ENCODE results near the gene EIF2B2. TPM values are rescaled to one million over a fixed set of nuclear protein-coding genes. Genes with fewer than 3 reads are reported as not detected.

EIF2B2 gene
- total RNA-seq, 1 donor from 2014 or later, result 37.7 TPM

- Histone ChIP-seq H3K79me2 (ENCODE audit: insufficient read depth, low read length) (peaks cover 10% of the 10 kb centered on the region), H3K27me3 (ENCODE audit: insufficient read depth, low read length) (no peaks in the 10 kb centered on the region), H3K4me1 (ENCODE audit: insufficient read depth, low read length) (peaks cover 7% of the 10 kb centered on the region), H3K9ac (ENCODE audit: low read length) (no peak overlapping the region), H3K27ac (ENCODE audit: low read depth, low read length) (no peak overlapping the region), H3K9me3 (ENCODE audit: insufficient read depth, low read depth, low read length) (no peaks in the 10 kb centered on the region), H4K20me1 (ENCODE audit: insufficient read depth, low read length) (no peaks in the 10 kb centered on the region), H3K4me3 (ENCODE audit: insufficient read depth, low read depth, low read length) (no peak overlapping the region), H3K4me2 (ENCODE audit: low read length) (no peak overlapping the region), H2AFZ (ENCODE audit: low read depth, low read length) (no peak overlapping the region), H3K36me3 (ENCODE audit: insufficient read depth, low read length) (no peaks in the 10 kb centered on the region)
- Mint-ChIP-seq H3K27ac (ENCODE audit: unreplicated experiment) (no peak overlapping the region), H3K4me1 (ENCODE audit: low read depth, unreplicated experiment) (peaks cover 8% of the 10 kb centered on the region), H3K27me3 (ENCODE audit: low read depth, unreplicated experiment) (no peaks in the 10 kb centered on the region), H3K4me3 (ENCODE audit: unreplicated experiment) (peak overlapping the region; percentile 82), H3K9me3 (ENCODE audit: unreplicated experiment) (peaks cover 2% of the 10 kb centered on the region), H3K36me3 (ENCODE audit: low read depth, unreplicated experiment) (peaks cover 3% of the 10 kb centered on the region)
- no peak for DNase-seq (ENCODE audit: low read depth)
- TF ChIP-seq EZH2 (IDR thresholded peaks at IDR 0.05; ENCODE audit: insufficient read depth, low read length), result no peak
- TF ChIP-seq, protein P1, sequence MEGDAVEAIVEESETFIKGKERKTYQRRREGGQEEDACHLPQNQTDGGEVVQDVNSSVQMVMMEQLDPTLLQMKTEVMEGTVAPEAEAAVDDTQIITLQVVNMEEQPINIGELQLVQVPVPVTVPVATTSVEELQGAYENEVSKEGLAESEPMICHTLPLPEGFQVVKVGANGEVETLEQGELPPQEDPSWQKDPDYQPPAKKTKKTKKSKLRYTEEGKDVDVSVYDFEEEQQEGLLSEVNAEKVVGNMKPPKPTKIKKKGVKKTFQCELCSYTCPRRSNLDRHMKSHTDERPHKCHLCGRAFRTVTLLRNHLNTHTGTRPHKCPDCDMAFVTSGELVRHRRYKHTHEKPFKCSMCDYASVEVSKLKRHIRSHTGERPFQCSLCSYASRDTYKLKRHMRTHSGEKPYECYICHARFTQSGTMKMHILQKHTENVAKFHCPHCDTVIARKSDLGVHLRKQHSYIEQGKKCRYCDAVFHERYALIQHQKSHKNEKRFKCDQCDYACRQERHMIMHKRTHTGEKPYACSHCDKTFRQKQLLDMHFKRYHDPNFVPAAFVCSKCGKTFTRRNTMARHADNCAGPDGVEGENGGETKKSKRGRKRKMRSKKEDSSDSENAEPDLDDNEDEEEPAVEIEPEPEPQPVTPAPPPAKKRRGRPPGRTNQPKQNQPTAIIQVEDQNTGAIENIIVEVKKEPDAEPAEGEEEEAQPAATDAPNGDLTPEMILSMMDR (IDR thresholded peaks at IDR 0.05; ENCODE audit: insufficient read depth, low read depth, low read length), result no peak
- no peak for FAIRE-seq
Observed at GRCh38 chr14:75049731-75050201, 47.0 kb downstream of the EIF2B2 start.

GRCh38 chr14:75050852-75051555, 48.3 kb downstream of the EIF2B2 start, which contains the start of gene MLH3:
MLH3 (minus strand) TSS chr14:75051467; CDS start chr14:75049655, 1,812 bp downstream.
- Histone ChIP-seq H3K27ac (ENCODE audit: low read depth, low read length) (peak within 1 kb of the TSS; percentile 56), H2AFZ (ENCODE audit: low read depth, low read length) (peak within 1 kb of the TSS; percentile 85), H3K9ac (ENCODE audit: low read length) (peak within 1 kb of the TSS; percentile 82), H4K20me1 (ENCODE audit: insufficient read depth, low read length) (no peaks in the 10 kb centered on the region), H3K79me2 (ENCODE audit: insufficient read depth, low read length) (peaks cover 10% of the 10 kb centered on the region), H3K27me3 (ENCODE audit: insufficient read depth, low read length) (no peaks in the 10 kb centered on the region), H3K4me3 (ENCODE audit: insufficient read depth, low read depth, low read length) (peak within 1 kb of the TSS; percentile 67), H3K4me2 (ENCODE audit: low read length) (peak within 1 kb of the TSS; percentile 91), H3K9me3 (ENCODE audit: insufficient read depth, low read depth, low read length) (no peaks in the 10 kb centered on the region), H3K36me3 (ENCODE audit: insufficient read depth, low read length) (no peaks in the 10 kb centered on the region), H3K4me1 (ENCODE audit: insufficient read depth, low read length) (peaks cover 7% of the 10 kb centered on the region)
- Mint-ChIP-seq H3K27me3 (ENCODE audit: low read depth, unreplicated experiment) (no peaks in the 10 kb centered on the region), H3K4me3 (ENCODE audit: unreplicated experiment) (peak within 1 kb of the TSS; percentile 89), H3K4me1 (ENCODE audit: low read depth, unreplicated experiment) (peaks cover 5% of the 10 kb centered on the region), H3K36me3 (ENCODE audit: low read depth, unreplicated experiment) (peaks cover 3% of the 10 kb centered on the region), H3K9me3 (ENCODE audit: unreplicated experiment) (peaks cover 2% of the 10 kb centered on the region), H3K27ac (ENCODE audit: unreplicated experiment) (peak within 1 kb of the TSS; percentile 64)
- no peak for TF ChIP-seq EZH2 (IDR thresholded peaks at IDR 0.05; ENCODE audit: insufficient read depth, low read length)
- TF ChIP-seq, protein P1 (IDR thresholded peaks at IDR 0.05; ENCODE audit: insufficient read depth, low read depth, low read length), result no peak
- DNase-seq (ENCODE audit: low read depth) (peak; percentile 53), FAIRE-seq (no peak)

- FAIRE-seq (no peak), DNase-seq (ENCODE audit: low read depth) (no peak)
- Histone ChIP-seq H3K9me3 (ENCODE audit: insufficient read depth, low read depth, low read length) (no peaks in the 10 kb centered on the region), H2AFZ (ENCODE audit: low read depth, low read length) (peak overlapping the region; percentile 85), H3K9ac (ENCODE audit: low read length) (peak overlapping the region; percentile 82), H3K79me2 (ENCODE audit: insufficient read depth, low read length) (peaks cover 10% of the 10 kb centered on the region), H3K27me3 (ENCODE audit: insufficient read depth, low read length) (no peaks in the 10 kb centered on the region), H3K27ac (ENCODE audit: low read depth, low read length) (no peak overlapping the region), H3K4me2 (ENCODE audit: low read length) (peak overlapping the region; percentile 91), H4K20me1 (ENCODE audit: insufficient read depth, low read length) (no peaks in the 10 kb centered on the region), H3K4me1 (ENCODE audit: insufficient read depth, low read length) (peaks cover 7% of the 10 kb centered on the region), H3K4me3 (ENCODE audit: insufficient read depth, low read depth, low read length) (peak overlapping the region; percentile 67), H3K36me3 (ENCODE audit: insufficient read depth, low read length) (no peaks in the 10 kb centered on the region)
- Mint-ChIP-seq H3K27me3 (ENCODE audit: low read depth, unreplicated experiment) (no peaks in the 10 kb centered on the region), H3K4me3 (ENCODE audit: unreplicated experiment) (peak overlapping the region; percentile 89), H3K9me3 (ENCODE audit: unreplicated experiment) (peaks cover 2% of the 10 kb centered on the region), H3K4me1 (ENCODE audit: low read depth, unreplicated experiment) (peaks cover 1% of the 10 kb centered on the region), H3K36me3 (ENCODE audit: low read depth, unreplicated experiment) (peaks cover 3% of the 10 kb centered on the region), H3K27ac (ENCODE audit: unreplicated experiment) (peak overlapping the region; percentile 64)
- TF ChIP-seq EZH2 (IDR thresholded peaks at IDR 0.05; ENCODE audit: insufficient read depth, low read length), result no peak
- TF ChIP-seq, protein P1 (IDR thresholded peaks at IDR 0.05; ENCODE audit: insufficient read depth, low read depth, low read length), result no peak
Observed at GRCh38 chr14:75051556-75051899, 48.8 kb downstream of the EIF2B2 start.

Data from astrocyte (in vitro differentiated cells and primary cell).